ENCODE data around the gene LHPP. TPM values are rescaled to one million over a fixed set of nuclear protein-coding genes. Genes with fewer than 3 reads are reported as not detected.
A peak's percentile ranks its signal among the peaks of the same experiment; 100 is the strongest.
"Not testable (repeated sequence)": the region's sequence is repeated elsewhere in the genome, so short reads cannot be mapped to it uniquely, and the experiment has no call there.

LHPP gene
- total RNA-seq (2014; rRNA removed; shearing (Covaris generic)), result 9.1 and 17.3 TPM in 2 replicates

GRCh38 chr10:124461642-124462347 lies at the start of gene LHPP:
Gene LHPP (plus strand): TSS chr10:124461823. CDS start chr10:124461863, 40 bp downstream.
- peak; percentile 83 for DNase-seq (ENCODE audit: low spot score)
- in situ Hi-C loops (cut with HindIII; ENCODE audit: low sequenced_read_pairs), result no loop called here

- in situ Hi-C loops (cut with HindIII; ENCODE audit: low sequenced_read_pairs), result no loop called here
- peak; percentile 42 for DNase-seq (ENCODE audit: low spot score)
Measured at GRCh38 chr10:124414076-124414475, 47.5 kb upstream of the LHPP start.

GRCh38 chr10:124415210-124415609 lies 46.4 kb upstream of the LHPP start:
- DNase-seq (ENCODE audit: low spot score), result no peak
- in situ Hi-C loops (cut with HindIII; ENCODE audit: low sequenced_read_pairs), result no loop called here

- DNase-seq (ENCODE audit: low spot score), result no peak
- in situ Hi-C loops (cut with HindIII; ENCODE audit: low sequenced_read_pairs), result no loop called here
Measured at GRCh38 chr10:124416733-124417132, 44.9 kb upstream of the LHPP start.

- peak; percentile 53 for DNase-seq (ENCODE audit: low spot score)
- in situ Hi-C loops (cut with HindIII; ENCODE audit: low sequenced_read_pairs), result no loop called here
Measured at GRCh38 chr10:124417895-124418725, 43.5 kb upstream of the LHPP start.

GRCh38 chr10:124418726-124419501 lies 42.7 kb upstream of the LHPP start, which contains the start of gene OAT:
Gene OAT (minus strand): TSS chr10:124418923. CDS start chr10:124412171, 6,752 bp downstream.
- peak; percentile 98 for DNase-seq (ENCODE audit: low spot score)
- in situ Hi-C loops (cut with HindIII; ENCODE audit: low sequenced_read_pairs), result no loop called here

- in situ Hi-C loops (cut with HindIII; ENCODE audit: low sequenced_read_pairs), result no loop called here
- DNase-seq (ENCODE audit: low spot score), result no peak
Measured at GRCh38 chr10:124419635-124420034, 42.0 kb upstream of the LHPP start.

- in situ Hi-C loops (cut with HindIII; ENCODE audit: low sequenced_read_pairs), result no loop called here
- no peak for DNase-seq (ENCODE audit: low spot score)
Measured at GRCh38 chr10:124420254-124420653, 41.4 kb upstream of the LHPP start.

GRCh38 chr10:124422742-124423141 lies 38.9 kb upstream of the LHPP start:
- no peak for DNase-seq (ENCODE audit: low spot score)
- in situ Hi-C loops (cut with HindIII; ENCODE audit: low sequenced_read_pairs), result no loop called here

GRCh38 chr10:124423813-124424212 lies 37.8 kb upstream of the LHPP start:
- in situ Hi-C loops (cut with HindIII; ENCODE audit: low sequenced_read_pairs), result no loop called here
- no peak for DNase-seq (ENCODE audit: low spot score)

GRCh38 chr10:124425227-124425962 lies 36.2 kb upstream of the LHPP start:
- DNase-seq (ENCODE audit: low spot score), result no peak
- in situ Hi-C loops (cut with HindIII; ENCODE audit: low sequenced_read_pairs), result no loop called here

- no peak for DNase-seq (ENCODE audit: low spot score)
- in situ Hi-C loops (cut with HindIII; ENCODE audit: low sequenced_read_pairs), result no loop called here
Measured at GRCh38 chr10:124428207-124428777, 33.3 kb upstream of the LHPP start.

- in situ Hi-C loops (cut with HindIII; ENCODE audit: low sequenced_read_pairs), result no loop called here
- no peak for DNase-seq (ENCODE audit: low spot score)
Measured at GRCh38 chr10:124429576-124429975, 32.0 kb upstream of the LHPP start.

GRCh38 chr10:124430077-124430476 lies 31.5 kb upstream of the LHPP start:
- no peak for DNase-seq (ENCODE audit: low spot score)
- in situ Hi-C loops (cut with HindIII; ENCODE audit: low sequenced_read_pairs), result no loop called here

- in situ Hi-C loops (cut with HindIII; ENCODE audit: low sequenced_read_pairs), result no loop called here
Measured at GRCh38 chr10:124433461-124433860, 28.2 kb upstream of the LHPP start.

GRCh38 chr10:124435683-124436082 lies 25.9 kb upstream of the LHPP start:
- in situ Hi-C loops (cut with HindIII; ENCODE audit: low sequenced_read_pairs); DNase-seq (ENCODE audit: low spot score): not testable (repeated sequence)

More at GRCh38 chr10:124433461-124433860, 28.2 kb upstream of the LHPP start:
- DNase-seq (ENCODE audit: low spot score), result no peak

- DNase-seq (ENCODE audit: low spot score), result no peak
- in situ Hi-C loops (cut with HindIII; ENCODE audit: low sequenced_read_pairs), result no loop called here
Measured at GRCh38 chr10:124436191-124436638, 25.4 kb upstream of the LHPP start.

- in situ Hi-C loops (cut with HindIII; ENCODE audit: low sequenced_read_pairs), result not testable (repeated sequence)
Measured at GRCh38 chr10:124441694-124442093, 19.9 kb upstream of the LHPP start.

More at GRCh38 chr10:124441694-124442093, 19.9 kb upstream of the LHPP start:
- not testable (repeated sequence) for DNase-seq (ENCODE audit: low spot score)

Measured in G401 (cell line).